Brain microvascular endothelial cell (primary cell): Measurements from ENCODE around the gene THSD7B.
"Not testable (repeated sequence)": the region's sequence is repeated elsewhere in the genome, so short reads cannot be mapped to it uniquely, and the experiment has no call there.

Experiments used
- DNase-seq: peaks from one replicate; pipeline ENCODE4 v3.0.0-alpha.2; 2020
- H3K27ac ChIP-seq: fragments of 250-450 bp; sonication (Bioruptor Pico); 2 replicates; pipeline ENCODE4 v1.5.1; 2020; ENCODE audit warnings: mild to moderate bottlenecking, moderate library complexity
- H3K27me3 ChIP-seq: fragments of 250-450 bp; sonication (Bioruptor Pico); replicated peaks from 2 replicates; pipeline ENCODE4 v1.5.1; 2020; ENCODE audit warnings: mild to moderate bottlenecking
- H3K36me3 ChIP-seq: fragments of 250-450 bp; sonication (Bioruptor Pico); replicated peaks from 2 replicates; pipeline ENCODE4 v1.5.1; 2020; ENCODE audit warnings: mild to moderate bottlenecking
- H3K4me3 ChIP-seq: 2 replicates; pipeline ENCODE4 v1.5.1; 2011; ENCODE audit warnings: low read depth, mild to moderate bottlenecking, control low read depth, low read length, moderate library complexity
- in situ Hi-C: cut with HindIII; loops from 2 replicates; pipeline ENCODE4 v1.10.0; 2017; ENCODE audit warnings: low sequenced_read_pairs, low pct_ligation_motif_present
- TF ChIP-seq, protein P1 (sequence below): IDR thresholded peaks from 2 replicates; pipeline ENCODE4 v1.5.1; 2011; ENCODE audit warnings: low read depth, mild to moderate bottlenecking, moderate library complexity, low read length, control low read depth, inconsistent platforms; ENCODE audit errors: missing control alignments

The THSD7B gene

DNA sequence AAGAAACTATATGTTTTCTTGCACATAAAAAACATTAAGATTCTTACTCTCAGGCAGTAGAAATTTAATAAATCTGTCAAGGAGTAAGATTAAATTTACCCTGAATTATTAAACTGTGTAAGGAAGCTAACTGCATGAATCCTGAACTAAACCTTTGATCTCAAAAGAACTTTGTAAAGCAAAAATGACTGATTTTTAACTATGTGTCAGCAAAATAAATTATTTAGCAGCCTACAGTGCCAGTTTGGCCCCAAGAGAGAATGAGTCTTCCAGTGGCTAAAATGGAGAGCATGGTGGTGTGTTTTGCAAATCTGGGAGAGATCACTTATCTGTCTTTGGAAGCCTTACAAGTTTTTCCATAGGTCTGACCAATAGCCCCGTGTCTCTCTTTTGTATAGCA is 190.7 kb downstream of the THSD7B start:
- Histone ChIP-seq H3K36me3 (no peaks in the 10 kb centered on the region), H3K4me3 (no peak overlapping the region), H3K27ac (no peak overlapping the region), H3K27me3 (no peaks in the 10 kb centered on the region)
- TF ChIP-seq, protein P1, sequence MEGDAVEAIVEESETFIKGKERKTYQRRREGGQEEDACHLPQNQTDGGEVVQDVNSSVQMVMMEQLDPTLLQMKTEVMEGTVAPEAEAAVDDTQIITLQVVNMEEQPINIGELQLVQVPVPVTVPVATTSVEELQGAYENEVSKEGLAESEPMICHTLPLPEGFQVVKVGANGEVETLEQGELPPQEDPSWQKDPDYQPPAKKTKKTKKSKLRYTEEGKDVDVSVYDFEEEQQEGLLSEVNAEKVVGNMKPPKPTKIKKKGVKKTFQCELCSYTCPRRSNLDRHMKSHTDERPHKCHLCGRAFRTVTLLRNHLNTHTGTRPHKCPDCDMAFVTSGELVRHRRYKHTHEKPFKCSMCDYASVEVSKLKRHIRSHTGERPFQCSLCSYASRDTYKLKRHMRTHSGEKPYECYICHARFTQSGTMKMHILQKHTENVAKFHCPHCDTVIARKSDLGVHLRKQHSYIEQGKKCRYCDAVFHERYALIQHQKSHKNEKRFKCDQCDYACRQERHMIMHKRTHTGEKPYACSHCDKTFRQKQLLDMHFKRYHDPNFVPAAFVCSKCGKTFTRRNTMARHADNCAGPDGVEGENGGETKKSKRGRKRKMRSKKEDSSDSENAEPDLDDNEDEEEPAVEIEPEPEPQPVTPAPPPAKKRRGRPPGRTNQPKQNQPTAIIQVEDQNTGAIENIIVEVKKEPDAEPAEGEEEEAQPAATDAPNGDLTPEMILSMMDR = no peak
- no peak for DNase-seq
- in situ Hi-C loops = no loop called here

GRCh38 chr2:136957044-136957443 is 191.7 kb downstream of the THSD7B start:
- no peak overlapping the region for H3K4me3 ChIP-seq
- H3K27me3 ChIP-seq = no peaks in the 10 kb centered on the region
- H3K36me3 ChIP-seq = no peaks in the 10 kb centered on the region
- TF ChIP-seq, protein P1 = no peak
- H3K27ac ChIP-seq = no peak overlapping the region
- in situ Hi-C loops = no loop called here
- no peak for DNase-seq

- H3K36me3 ChIP-seq = no peaks in the 10 kb centered on the region
- no peaks in the 10 kb centered on the region for H3K27me3 ChIP-seq
- H3K4me3 ChIP-seq = no peak overlapping the region
- DNase-seq = no peak
- TF ChIP-seq, protein P1 = no peak
- H3K27ac ChIP-seq = no peak overlapping the region
- in situ Hi-C loops = no loop called here
Observed at GRCh38 chr2:136962105-136962725, 196.9 kb downstream of the THSD7B start.

DNA sequence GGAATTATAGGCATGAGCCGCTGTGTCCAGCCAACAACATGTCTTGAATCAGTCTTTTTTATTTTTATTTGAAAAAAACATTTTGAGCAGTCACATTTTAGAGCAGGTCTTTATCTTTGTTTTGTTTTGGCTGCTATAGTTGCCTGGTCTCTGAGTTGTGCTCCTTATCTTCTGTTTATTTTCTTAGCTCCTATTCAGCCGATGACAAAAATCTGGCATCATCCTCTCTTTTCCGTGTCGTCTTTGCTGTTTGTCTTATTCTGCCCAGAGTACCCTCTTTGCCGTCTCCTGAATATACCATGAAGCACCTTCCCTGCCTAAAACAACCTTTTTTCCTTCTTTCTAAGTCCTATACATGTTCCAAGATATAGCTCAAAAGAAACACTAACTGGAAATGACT is 201.1 kb downstream of the THSD7B start:
- Histone ChIP-seq H3K4me3 (no peak overlapping the region), H3K27ac (no peak overlapping the region), H3K36me3 (no peaks in the 10 kb centered on the region), H3K27me3 (no peaks in the 10 kb centered on the region)
- in situ Hi-C loops = no loop called here
- peak; percentile 12 for DNase-seq
- TF ChIP-seq, protein P1 = no peak

GRCh38 chr2:136980303-136980702 is 215.0 kb downstream of the THSD7B start:
- DNase-seq = no peak
- Histone ChIP-seq H3K36me3 (no peaks in the 10 kb centered on the region), H3K27me3 (no peaks in the 10 kb centered on the region), H3K4me3 (no peak overlapping the region), H3K27ac (no peak overlapping the region)
- TF ChIP-seq, protein P1 = no peak
- in situ Hi-C loops = no loop called here

DNA sequence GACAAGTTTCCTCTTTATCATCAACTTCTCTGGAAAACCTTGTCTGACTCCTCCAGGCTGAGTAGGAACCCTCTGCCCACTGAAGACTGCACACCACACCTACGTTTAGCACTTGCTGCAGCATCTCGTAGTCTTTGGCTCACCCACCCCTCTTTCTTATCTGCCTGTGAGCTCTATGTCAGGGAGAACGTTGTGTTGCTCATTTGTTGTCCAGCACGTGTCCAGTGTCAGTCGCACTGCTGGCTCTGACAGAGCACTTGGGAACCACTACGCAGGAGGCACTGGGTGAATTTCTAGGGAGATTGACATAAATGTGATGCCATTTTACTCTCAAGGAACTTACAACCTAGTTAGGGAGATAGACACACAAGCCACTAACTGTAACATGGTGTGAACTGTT is 216.3 kb downstream of the THSD7B start:
- H3K27ac ChIP-seq, H3K36me3 ChIP-seq, in situ Hi-C loops, DNase-seq, H3K27me3 ChIP-seq, H3K4me3 ChIP-seq: not testable (repeated sequence)
